ENCODE results near the gene EIF6. TPM values are rescaled to one million over a fixed set of nuclear protein-coding genes. Genes with fewer than 3 reads are reported as not detected.

Gene EIF6
- polyA plus RNA-seq, 1 donor from 2014 or later: 143 TPM

- no peak for TF ChIP-seq SMC3 (conservative IDR thresholded peaks at IDR 0.05; ENCODE audit: poor library complexity)
- TF ChIP-seq POLR2AphosphoS5 (IDR thresholded peaks at IDR 0.05): no peak
- no peak for TF ChIP-seq RAD21 (conservative IDR thresholded peaks at IDR 0.05)
- TF ChIP-seq TAF1 (IDR thresholded peaks at IDR 0.05; ENCODE audit: low read depth): no peak
- no peak for TF ChIP-seq EP300 (conservative IDR thresholded peaks at IDR 0.05; ENCODE audit: poor library complexity, severe bottlenecking)
- no peak for TF ChIP-seq EZH2 (IDR thresholded peaks at IDR 0.05; ENCODE audit: borderline replicate concordance, insufficient read depth, low read length, poor library complexity, severe bottlenecking)
- no peak for TF ChIP-seq CTCF (IDR thresholded peaks at IDR 0.05; ENCODE audit: poor library complexity, severe bottlenecking)
- TF ChIP-seq REST (IDR thresholded peaks at IDR 0.05; ENCODE audit: borderline replicate concordance): no peak
- no peak for TF ChIP-seq MXI1 (conservative IDR thresholded peaks at IDR 0.05; ENCODE audit: poor library complexity, severe bottlenecking)
- Histone ChIP-seq H4K20me1 (ENCODE audit: insufficient read depth) (no peaks in the 10 kb centered on the region), H3K9ac (ENCODE audit: low read length) (no peak overlapping the region), H3K79me2 (replicated peaks; ENCODE audit: insufficient read depth, low read length) (peaks cover 16% of the 10 kb centered on the region), H3K36me3 (ENCODE audit: insufficient read depth, low read length) (no peaks in the 10 kb centered on the region), H3K4me3 (ENCODE audit: low read length) (peak overlapping the region; percentile 97), H3F3A (ENCODE audit: insufficient read depth, low read length, poor library complexity, severe bottlenecking) (no peaks in the 10 kb centered on the region), H3K9me3 (ENCODE audit: low read length) (no peaks in the 10 kb centered on the region), H3K27ac (ENCODE audit: low read length) (no peak overlapping the region), H2AFZ (ENCODE audit: low read depth, low read length) (no peak overlapping the region), H3K27me3 (ENCODE audit: insufficient read depth, low read depth, low read length) (no peaks in the 10 kb centered on the region), H3K9me2 (ENCODE audit: insufficient read depth, low read length) (no peaks in the 10 kb centered on the region), H3K4me2 (ENCODE audit: low read length) (no peak overlapping the region)
Measured at GRCh38 chr20:35285806-35286076, 1.2 kb upstream of the EIF6 start.

- Histone ChIP-seq H3K79me2 (replicated peaks; ENCODE audit: insufficient read depth, low read length) (peaks cover 16% of the 10 kb centered on the region), H4K20me1 (ENCODE audit: insufficient read depth) (no peaks in the 10 kb centered on the region), H3K9me2 (ENCODE audit: insufficient read depth, low read length) (no peaks in the 10 kb centered on the region), H3F3A (ENCODE audit: insufficient read depth, low read length, poor library complexity, severe bottlenecking) (no peaks in the 10 kb centered on the region), H3K4me2 (ENCODE audit: low read length) (peak overlapping the region; percentile 71), H3K9me3 (ENCODE audit: low read length) (no peaks in the 10 kb centered on the region), H3K4me3 (ENCODE audit: low read length) (peak overlapping the region; percentile 97), H3K36me3 (ENCODE audit: insufficient read depth, low read length) (no peaks in the 10 kb centered on the region), H3K27ac (ENCODE audit: low read length) (peak overlapping the region; percentile 68), H3K9ac (ENCODE audit: low read length) (peak overlapping the region; percentile 82), H2AFZ (ENCODE audit: low read depth, low read length) (peak overlapping the region; percentile 69), H3K27me3 (ENCODE audit: insufficient read depth, low read depth, low read length) (no peaks in the 10 kb centered on the region)
- TF ChIP-seq REST (IDR thresholded peaks at IDR 0.05; ENCODE audit: borderline replicate concordance): no peak
- TF ChIP-seq RAD21 (conservative IDR thresholded peaks at IDR 0.05): peak; percentile 27
Measured at GRCh38 chr20:35284992-35285805, 627 bp upstream of the EIF6 start.

Measured in neural cell (in vitro differentiated cells).